CMK (cell line): ENCODE measurements around the gene MCCD1.
A peak's percentile ranks its signal among the peaks of the same experiment; 100 is the strongest.

ENCODE experiments used
- DNase-seq: peaks from one replicate; pipeline ENCODE4 v3.0.0-alpha.2; 2010; ENCODE audit warnings: low read depth

The MCCD1 gene

DNA sequence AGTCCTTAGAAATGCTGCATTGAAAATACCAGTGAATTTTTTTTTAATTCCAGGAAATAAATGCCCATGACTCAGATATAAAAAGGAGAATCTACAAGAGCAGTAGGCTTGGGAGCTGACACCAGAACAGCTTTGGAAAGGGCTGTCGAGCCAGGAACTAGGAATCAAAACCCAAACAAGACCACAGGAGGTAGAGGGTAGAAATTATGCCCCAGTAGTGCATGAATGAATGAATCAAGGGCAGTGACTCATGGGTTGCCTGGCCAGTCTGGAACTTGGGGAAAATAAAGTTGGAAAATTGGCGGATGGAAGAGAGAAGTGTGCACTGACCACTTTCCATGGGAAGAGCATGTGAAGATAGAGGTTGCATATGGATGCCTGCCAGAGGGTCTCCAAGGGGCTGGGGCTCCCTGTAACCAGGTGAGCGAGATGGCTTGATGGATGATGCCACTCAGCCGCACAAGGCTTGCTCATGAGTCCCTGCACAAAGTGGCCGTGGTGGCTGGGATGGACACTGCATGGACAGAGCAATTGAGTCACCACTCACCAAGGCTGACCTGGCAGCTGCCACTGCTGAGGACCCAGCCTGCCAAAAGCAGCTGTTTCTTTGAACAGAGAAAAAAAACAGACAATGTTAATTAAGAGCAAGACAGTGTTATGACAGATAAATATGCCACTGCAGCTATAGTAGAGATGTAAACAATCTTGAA lies 15.2 kb upstream of the MCCD1 start:
- DNase-seq: no peak

DNA sequence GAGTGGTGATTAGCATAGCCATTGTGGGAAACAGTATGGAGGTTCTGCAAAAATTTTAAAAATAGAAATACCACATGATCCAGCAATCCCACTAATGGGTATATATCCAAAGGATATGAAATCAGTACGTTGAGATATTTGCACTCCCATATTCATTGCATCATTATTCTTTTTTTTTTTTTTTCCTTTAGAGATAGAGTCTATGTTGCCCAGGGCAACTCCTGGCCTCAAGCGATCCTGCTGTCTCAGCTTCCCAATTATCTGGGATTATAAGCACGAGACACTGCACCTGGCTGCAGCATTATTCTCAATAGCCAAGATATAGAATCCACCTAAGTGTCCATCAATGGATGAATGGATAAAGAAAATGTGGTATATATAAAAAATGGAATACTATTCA lies 6.9 kb upstream of the MCCD1 start:
- DNase-seq: no peak

DNA sequence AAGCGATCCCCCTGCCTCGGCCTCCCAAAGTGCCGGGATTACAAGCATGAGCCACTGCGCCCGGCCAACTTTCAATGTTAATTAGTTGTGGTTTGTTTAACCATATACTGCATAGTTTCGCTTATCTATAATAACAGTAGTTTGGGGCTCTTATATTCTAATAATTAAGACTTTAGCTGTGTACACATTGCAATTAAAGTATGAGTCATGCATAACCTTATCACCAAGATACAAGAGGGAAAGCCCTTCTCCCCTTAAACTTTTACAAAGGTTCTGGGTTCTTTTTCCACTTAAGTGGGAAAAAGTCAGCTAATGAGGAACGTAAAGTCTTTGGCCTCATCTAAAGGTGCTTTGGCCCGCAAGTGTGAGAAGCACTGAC lies 3.2 kb upstream of the MCCD1 start:
- no peak for DNase-seq

DNA sequence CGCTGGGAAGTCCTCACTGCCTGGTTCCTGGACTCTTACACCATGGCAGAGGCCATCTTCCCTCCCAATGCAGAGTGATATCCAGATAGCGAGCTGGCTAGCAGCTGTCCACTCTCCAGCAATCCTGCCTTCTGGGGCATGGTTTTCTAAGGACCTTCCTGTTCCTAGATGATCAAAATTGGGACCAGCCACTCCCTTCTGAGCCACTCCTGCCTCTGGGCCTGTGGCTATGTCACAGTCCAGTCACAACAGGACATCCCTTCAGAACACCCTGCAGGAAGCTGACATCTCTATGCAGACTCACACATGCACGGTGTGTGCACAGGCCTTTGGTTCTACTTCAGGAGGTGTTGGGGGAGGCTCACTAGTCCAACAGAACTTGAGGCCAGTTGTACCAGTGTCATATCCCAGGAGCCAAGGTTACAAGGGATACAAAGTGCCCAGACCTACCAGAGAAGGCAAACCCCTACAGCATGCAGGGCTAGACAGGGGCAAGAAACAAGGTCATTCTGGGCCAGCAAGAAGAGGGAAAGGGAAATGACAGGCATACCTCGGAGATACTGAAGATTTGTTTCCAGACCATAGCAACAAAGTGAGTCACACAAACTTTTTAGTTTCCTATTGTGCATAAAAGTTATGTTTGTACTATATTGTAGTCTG lies 2.7 kb upstream of the MCCD1 start:
- DNase-seq: no peak

DNA sequence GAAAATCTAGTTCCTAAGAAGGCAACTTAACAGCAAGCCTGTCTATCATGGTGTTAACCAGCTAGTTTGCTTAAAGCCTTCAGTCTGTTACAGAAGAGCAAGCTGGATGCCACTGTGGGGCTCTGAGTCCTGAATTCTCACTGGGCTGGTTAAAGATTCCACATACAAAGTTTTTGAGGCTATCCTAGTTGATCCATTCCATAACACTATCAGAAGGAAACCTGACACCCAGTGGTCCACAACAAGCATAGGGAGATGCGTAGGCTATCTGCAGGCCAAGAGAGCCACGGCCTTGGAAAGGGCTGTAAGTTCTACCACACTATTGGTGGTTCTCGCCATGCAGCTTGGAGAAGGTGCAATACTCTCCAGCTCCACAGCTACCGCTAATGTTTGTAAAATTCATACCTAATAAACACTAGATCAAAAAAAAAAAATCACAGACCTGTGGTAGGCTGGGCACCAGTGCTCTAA lies 420 bp upstream of the MCCD1 start:
- DNase-seq: no peak

DNA sequence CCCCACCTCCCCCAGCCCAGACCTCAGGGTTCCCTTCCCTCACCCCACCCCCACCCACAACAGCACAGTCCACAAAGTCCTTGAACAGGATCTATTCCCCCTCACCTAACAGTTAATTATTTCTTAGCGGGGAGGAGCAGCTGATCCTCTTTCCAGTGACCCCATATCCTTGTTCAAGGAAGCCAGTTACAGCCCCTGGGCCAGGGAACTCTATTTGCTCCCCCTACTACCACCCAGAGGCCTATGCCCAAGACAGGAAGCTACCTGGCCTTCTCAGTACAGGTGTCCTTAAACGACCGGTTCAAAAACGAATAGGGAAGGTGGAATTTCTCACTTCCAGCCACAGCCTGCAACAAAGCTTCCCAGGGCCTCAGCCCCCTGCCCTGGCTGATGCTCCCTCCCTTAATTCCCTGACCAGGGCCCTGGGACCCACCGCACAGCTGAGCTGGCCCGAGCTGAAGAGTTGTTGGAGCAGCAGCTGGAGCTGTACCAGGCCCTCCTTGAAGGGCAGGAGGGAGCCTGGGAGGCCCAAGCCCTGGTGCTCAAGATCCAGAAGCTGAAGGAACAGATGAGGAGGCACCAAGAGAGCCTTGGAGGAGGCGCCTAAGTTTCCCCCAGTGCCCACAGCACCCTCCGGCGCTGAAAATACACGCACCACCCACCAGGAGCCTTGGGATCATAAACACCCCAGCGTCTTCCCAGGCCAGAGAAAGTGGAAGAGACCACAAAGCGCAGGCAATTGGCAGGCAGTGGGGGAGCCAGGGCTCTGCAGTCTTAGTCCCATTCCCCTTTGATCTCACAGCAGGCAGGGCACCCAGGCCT lies 778 bp downstream of the MCCD1 start:
- DNase-seq: no peak

DNA sequence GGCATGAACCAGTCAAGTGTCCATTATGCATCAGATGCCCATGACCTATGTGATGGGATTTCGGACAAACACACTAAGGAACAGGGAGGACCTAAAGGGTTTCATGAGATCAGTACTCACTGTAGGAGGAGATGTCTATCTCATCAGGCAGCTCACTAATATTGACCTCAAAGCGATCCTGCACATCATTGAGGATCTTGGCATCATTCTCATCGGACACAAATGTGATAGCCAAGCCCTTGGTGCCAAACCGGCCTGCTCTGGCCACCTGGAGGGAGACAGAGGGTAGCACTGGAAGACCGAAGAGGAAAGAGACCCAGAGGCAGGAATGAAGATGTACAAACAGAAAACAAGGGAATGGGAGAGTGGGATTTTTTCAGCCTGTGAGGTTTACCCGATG lies 1.9 kb downstream of the MCCD1 start:
- no peak for DNase-seq

DNA sequence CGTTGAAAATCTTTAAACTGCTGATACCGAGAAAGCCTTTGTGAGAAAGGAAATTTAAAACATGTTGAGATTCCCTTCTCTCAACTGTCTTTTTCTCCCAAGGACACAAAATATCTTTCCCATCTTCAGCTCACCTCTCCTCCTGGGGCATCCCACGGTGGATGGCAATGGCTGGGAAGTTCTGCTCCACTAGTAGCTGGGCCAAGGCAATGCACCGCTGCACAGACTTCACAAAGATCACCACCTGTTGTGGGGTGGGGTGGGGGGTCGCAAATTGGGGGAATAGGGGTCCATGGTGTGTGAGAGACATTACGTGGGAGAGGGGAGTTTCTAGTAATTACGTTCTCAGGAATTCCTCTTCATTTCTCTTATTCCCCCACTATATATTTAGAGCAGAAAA lies 2.4 kb downstream of the MCCD1 start:
- DNase-seq: no peak

DNA sequence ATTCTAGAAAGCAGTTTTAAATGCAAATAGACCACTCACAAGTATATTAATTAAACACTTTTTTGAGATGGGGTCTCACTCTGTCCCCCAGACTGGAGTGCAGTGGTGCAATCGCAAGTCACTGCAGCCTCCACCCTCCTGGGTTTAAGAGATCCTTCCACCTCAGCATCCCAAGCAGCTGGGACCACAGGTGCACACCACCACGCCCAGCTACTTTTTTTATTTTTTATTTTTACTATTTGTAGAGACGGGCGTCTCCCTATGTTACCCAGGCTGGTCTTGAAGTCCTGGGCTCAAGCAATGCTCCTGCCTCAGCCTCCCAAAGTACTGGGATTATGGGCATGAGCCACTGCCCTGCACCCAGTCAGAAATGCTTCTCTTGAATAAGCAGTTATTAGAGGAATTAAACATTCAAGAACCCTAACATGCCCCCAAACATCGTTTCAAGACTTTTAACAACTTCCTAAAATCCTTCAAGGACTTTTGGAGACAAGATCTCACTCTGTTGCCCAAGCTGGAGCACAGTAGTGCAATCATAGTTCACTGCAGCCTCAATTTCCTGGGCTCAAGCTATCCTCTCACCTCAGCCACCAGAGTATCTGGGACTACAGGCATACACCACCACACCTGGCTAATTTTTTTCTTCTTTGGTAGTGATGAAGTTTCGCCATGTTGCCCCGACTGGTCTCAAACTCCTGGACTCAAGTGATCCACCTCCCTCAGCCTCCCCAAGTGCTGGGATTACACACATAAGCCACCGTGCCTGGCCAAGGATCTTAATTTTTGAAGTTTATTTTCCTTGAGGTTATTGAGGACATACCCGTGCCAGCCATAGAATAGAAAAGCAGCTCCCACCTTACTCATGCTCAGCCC lies 3.2 kb downstream of the MCCD1 start:
- DNase-seq: no peak

DNA sequence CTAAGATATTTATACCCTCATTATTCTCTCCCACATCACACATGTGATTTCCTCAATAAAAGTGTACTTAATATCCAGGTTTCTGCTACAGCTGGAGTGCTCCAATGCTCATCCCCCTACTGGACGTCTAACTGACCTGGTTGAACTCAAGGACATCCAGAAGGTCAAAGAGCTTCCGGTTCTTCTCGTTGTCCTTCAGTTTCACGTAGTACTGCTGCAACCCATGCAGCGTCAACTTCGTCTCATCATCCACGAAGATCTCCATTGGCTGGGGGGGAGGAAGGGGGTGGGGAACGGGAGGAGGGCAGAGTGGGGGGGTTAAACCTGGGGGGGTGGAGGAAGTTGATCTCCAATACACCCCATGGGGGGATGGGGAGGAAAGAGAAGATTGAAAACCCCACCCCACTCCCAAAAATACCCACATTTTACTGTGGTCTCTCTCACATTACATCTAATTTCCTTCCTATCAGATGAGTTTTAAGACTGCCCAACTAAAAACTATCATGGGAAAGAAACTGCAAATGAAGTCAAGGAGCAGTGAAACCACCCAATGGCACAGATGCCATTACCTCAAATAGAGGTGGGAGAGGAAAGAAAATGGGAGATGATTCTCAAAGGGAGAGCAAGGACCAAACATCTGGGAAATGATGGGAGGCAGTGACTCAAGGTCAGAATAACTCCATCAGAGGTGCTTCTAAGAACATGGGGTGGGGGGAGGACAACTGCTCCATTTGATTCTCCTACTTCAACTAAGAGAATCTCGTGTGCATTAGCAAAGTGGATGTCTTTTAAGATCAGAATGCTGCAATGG lies 4.1 kb downstream of the MCCD1 start:
- DNase-seq: no peak

DNA sequence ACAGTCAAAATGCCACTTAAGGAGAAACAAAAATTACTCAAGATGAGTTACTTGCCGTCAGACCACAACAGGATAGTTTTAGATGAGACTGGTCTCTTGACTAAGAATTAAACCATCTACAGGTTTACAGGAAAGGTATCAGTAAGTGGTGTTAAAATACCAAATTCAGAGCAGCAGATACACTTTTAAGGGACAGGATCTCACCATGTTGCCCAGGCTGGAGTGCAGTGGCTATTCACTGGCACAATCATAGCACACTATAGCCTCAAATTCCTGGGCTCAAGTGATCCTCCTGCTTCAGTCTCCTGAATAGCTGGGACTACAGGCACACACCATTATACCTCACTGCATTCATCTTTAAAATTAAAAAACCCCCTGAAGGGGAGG lies 4.7 kb downstream of the MCCD1 start:
- no peak for DNase-seq

DNA sequence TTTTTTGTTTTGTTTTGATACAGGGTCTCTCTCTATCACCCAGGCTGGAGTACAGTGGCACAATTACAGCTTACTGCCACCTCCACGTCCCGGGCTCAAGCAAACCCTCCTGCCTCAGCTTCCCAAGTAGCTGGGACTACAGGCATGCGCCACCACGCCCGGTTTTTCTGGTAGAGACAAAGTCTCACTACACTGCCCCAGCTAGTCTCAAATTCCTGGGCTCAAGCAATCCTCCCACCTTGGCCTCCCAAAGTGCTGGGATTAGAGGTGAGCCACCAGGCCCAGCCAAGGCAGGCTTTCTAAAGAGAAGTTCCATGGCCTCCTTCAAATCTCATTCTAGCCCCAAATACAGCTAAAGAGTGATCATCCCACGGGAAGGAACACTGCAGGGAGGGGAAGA lies 5.2 kb downstream of the MCCD1 start:
- no peak for DNase-seq

DNA sequence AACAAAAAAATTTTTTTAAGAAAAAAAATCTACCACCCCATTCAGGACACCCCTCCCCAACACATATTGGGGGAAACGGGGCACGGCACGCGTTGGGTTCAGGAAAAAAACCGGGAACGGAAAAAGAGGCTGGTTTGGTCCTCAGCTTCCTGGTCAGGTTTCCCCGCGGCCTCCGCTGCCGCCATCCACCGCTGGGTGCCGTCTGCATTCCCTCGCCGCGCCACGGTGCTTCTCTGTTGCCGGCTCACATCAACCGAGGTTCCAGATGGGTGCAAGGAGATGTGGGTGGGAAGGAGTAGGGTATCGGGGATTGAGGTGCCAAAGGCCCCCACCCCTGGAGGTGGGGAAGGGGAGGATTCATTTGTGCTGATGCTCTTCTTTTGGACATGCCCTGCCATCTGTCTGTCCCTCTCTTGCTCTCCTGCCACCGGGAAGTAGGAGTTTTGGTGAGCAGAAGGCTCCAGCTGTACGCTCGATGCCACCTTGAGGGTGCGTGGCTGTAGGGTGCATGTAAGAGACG lies 5.8 kb downstream of the MCCD1 start:
- DNase-seq: no peak

DNA sequence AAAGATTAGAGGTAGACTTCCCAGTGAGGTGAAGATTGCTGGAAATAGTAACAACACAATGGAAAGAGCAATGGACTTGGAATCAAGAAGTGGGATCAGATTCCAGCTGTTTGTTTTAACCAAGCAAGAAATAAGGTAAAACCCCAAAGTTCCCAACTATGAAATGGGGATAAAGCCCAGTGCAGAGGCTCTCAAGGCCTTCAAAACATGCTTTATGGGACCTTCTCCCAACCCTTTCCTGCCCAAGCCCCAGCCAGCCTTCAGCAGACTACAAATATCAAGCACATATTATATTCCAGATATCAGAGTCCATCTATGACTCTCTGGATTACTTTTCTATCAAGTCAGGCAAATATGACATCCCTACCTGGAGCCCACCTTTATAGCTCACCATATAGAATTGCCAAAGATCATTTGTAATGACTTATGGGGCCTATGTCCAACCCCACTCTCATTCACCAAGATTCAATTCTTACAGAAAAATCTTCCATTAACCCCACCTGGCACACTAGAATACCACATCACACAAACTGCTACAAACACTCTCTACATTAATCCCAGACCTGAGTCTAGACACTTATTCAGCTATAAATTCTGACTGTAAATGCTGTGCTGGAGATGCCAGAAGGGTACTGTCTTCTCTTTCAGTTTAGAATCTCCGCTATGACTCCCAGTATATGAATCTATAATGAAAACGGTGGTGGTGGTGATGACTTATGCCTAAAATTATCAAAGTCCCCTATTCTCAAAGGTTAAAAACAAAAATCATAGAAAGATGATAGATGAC lies 7.0 kb downstream of the MCCD1 start:
- no peak for DNase-seq

DNA sequence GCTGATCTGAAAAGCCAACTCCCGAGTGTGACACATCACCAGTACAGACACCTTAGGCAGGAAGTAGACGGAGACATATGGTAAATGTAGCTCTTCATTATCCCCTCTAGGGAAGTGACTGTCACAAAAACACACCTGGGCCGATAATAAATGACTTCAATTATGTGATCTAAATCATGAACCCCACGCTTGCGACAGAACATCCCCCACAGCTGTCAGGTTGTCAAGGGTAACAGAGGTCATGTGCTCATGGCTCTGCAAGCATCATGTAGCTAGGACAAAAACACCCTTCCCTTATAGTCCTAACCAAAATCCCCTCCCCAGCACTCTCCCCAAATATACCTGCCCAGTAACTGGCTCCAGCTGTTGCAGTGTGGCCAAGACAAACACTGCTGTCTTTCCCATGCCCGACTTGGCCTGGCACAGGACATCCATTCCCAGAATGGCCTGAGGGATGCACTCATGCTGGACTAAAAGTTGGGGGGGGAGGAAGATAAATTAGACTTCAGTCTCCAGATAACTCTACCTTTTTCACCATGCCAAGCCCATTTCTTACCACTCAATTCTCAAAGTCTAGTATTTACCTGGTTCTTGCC lies 10.1 kb downstream of the MCCD1 start:
- no peak for DNase-seq

DNA sequence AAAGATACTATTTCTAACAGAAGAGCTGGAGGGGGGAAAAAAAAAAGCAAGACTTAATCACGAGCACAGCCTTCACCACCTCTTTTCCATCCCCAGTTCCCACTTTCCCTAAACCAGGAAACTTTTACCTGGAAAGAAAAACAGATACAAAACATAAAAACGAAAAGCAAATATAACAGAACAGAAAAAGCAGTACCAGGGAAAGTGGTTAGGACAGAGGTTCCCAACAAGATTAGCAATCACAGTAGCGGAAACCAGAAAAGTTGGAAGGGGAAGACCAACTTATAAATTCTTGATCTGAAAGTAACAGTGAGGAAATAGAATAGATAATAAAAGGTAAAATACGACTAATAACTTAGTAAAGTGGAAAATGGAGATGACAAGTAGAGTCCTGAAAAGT lies 11.9 kb downstream of the MCCD1 start:
- no peak for DNase-seq

DNA sequence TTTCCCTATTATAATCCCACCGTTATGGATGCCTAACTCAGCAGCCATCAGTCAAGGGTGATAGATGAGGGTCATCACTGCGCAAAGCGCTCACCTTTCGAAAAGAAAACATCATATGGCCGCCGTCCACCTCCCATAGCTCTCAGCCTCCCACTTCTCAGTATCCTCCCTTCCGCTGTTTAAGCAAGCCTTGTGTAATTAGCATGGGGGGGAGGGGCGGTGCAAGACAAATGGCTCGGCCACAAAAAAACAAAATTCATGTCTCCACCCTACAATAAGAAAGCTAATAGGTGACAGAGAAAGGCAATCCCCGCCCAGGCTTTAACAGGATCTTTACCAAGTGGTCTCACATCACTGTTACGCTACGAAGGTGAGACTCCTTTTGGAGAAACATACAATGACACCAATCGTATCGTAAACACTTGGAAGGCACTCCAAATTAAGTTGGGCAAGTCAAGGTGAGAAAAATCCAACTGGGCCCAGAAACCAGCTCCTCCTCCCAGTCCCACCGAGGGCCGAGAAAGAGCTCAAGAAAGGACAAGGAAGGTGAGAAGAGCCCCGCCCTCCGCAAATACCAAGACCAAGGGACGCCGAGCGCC lies 12.4 kb downstream of the MCCD1 start:
- DNase-seq: no peak

DNA sequence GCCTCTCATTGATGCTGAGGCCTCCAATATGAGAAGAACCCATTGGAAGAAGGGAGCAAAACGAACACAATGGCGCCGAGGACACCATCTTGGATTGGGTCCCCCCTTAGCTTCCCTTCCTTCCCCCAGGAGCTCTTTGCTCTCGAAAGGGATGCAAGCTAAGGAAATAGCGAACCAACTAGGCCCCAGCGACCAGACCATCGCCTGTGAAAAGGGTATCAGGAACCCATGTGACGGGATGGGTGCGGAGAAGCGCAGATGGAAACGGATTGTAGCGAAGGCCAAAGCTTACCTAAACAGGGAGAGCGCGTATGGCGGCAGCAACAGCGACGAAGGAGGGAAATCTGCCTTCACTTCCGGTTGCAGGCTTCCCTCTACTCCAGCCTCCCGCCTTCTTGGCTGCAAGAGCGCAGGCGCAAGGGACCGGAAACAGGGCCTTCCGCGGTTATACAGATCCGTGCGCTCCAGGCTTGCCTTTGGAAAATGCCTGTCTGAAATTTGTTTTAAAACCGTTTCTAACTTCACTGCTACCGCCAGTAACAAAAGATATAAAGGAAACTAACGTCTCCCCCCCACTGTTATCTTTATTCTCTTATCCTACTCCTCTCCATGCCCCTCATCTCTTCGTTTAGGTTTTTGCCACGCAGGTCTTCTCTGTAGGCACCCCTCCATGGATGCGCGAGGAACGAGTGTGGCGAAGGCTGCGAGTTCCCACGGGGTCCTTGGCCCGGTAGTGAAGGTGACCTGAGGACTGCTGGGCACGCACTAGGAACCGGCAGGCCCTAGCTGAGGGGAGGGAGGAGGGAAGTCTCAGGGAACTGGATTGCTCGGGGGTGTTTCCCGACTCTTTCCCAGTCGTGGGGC lies 13.1 kb downstream of the MCCD1 start, which contains the start of gene DDX39B:
Gene DDX39B (minus strand): TSS at position 346 of the 864 bp plus-strand sequence. CDS start 1,471 bp downstream, outside the sequence.
- DNase-seq: peak; percentile 96
